ENCODE data around the gene ESRP2.
A peak's percentile ranks its signal among the peaks of the same experiment; 100 is the strongest.

Gene ESRP2

GRCh38 chr16:68234188-68235107 is 1.5 kb downstream of the ESRP2 start:
- Mint-ChIP-seq H3K4me3 (peak overlapping the region; percentile 23), H3K27ac (peak overlapping the region; percentile 92), H3K9me3 (no peaks in the 10 kb centered on the region)

DNA sequence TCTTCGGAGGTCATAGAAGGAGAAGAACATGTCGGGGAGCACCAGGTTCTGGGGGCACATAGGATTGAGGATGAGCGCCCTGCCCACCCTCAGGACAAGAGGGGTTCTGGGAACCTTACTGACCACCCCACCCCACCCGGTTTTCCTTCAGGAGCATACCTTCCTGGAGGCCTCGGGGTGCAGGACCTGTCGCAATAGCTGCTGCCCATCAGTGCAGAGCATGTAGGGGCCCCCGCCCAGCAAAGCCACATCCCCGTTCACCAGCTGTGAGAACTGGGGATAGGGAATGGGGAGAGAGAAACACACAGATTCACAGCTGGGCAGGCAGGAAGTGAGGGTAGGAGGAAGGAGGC is 2.1 kb downstream of the ESRP2 start:
- H3K9me3 Mint-ChIP-seq: no peaks in the 10 kb centered on the region

More at GRCh38 chr16:68234188-68235107, 1.5 kb downstream of the ESRP2 start:
- Mint-ChIP-seq H3K36me3 (no peaks in the 10 kb centered on the region), H3K27me3 (no peaks in the 10 kb centered on the region), H3K4me1 (peaks cover 36% of the 10 kb centered on the region)

DNA sequence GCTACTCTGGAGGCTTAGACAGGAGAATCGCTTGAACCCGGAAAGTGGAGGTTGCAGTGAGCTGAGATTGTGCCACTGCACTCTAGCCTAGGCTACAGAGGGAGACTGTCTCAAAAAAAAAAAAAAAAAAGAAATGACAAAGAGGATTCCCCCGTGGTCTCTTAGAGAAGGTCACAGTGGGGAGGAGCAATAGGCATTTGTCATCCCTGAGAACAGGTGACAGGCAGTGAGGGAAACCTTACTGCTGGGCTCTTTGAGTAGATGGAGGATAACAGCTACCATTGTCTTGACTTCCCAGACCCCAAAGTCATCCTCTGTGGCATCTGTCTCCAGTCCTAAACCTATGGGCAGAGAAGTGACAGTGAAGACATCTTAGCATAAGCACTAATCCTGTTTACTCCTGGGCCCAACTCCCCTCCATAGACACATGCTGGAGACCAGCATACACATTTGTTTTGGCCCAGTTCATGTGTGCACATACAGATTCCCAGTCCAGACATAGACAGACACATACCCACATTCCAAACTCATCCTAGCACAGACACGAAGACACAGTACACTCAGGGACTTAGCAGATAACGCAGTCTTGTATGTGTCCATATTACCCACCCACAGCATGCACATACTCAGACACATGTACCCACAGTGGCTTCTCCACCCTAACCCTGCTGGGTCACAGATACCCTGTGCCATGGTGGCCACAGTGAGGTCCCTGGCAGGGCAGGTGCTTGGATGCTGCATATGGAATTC is 2.7 kb downstream of the ESRP2 start:
- peaks cover 34% of the 10 kb centered on the region for H3K4me1 Mint-ChIP-seq
- H3K36me3 Mint-ChIP-seq: no peaks in the 10 kb centered on the region
- H3K4me3 Mint-ChIP-seq: no peak overlapping the region
- H3K27ac Mint-ChIP-seq: no peak overlapping the region
- no peaks in the 10 kb centered on the region for H3K27me3 Mint-ChIP-seq
- H3K9me3 Mint-ChIP-seq: no peaks in the 10 kb centered on the region

More for the DNA sequence above, 2.1 kb downstream of the ESRP2 start:
- Mint-ChIP-seq H3K27ac (no peak overlapping the region), H3K27me3 (no peaks in the 10 kb centered on the region), H3K4me3 (no peak overlapping the region), H3K36me3 (no peaks in the 10 kb centered on the region), H3K4me1 (peaks cover 38% of the 10 kb centered on the region)

GRCh38 chr16:68232335-68232734 is 3.6 kb downstream of the ESRP2 start:
- Mint-ChIP-seq H3K4me3 (no peak overlapping the region), H3K36me3 (no peaks in the 10 kb centered on the region), H3K4me1 (peaks cover 36% of the 10 kb centered on the region), H3K9me3 (no peaks in the 10 kb centered on the region), H3K27ac (no peak overlapping the region), H3K27me3 (no peaks in the 10 kb centered on the region)

DNA sequence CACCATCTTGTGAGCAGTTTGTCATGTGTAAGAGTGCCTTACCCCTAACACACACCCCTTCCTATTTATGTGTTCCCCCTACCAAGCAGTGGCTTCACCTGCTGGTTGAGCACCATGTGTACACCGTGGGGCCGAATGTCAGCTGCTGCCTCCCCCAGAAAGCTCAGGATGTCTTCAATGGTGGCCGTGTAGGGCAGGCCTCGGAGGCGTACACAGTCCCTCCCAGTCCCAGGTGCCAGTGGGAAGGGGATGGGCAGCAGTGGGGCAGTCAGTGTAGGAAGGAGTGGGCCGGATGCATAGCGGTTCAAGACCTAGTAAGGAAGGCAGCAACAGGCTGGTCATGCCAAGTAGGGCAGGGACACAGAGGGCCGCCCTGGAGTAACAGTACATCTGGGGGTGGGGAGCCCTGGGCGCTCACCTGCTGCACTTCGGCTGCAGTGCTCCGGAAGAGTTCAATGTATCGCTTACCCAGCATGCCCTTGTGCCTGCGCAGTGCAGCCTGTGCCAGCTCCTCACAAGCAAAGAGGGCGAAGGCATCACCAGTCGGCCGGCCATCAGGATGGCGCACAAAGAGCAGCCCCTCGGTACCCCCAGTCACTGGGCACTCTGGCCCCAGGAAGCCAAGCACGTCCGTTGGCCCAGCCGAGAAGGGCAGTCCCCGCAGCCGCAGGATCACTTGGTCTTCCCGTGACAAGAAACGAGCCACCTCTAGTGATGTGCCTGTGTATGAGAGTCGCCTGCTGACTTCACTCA is 4.4 kb downstream of the ESRP2 start:
- peaks cover 36% of the 10 kb centered on the region for H3K4me1 Mint-ChIP-seq

GRCh38 chr16:68230956-68231355 is 5.0 kb downstream of the ESRP2 start:
- Mint-ChIP-seq H3K9me3 (no peaks in the 10 kb centered on the region), H3K36me3 (no peaks in the 10 kb centered on the region), H3K27ac (no peak overlapping the region), H3K4me3 (no peak overlapping the region), H3K27me3 (no peaks in the 10 kb centered on the region), H3K4me1 (peaks cover 35% of the 10 kb centered on the region)

More for the DNA sequence above, 4.4 kb downstream of the ESRP2 start:
- Mint-ChIP-seq H3K36me3 (no peaks in the 10 kb centered on the region), H3K27me3 (no peaks in the 10 kb centered on the region), H3K9me3 (no peaks in the 10 kb centered on the region), H3K27ac (peak overlapping the region; percentile 35), H3K4me3 (no peak overlapping the region)

- no peaks in the 10 kb centered on the region for H3K27me3 Mint-ChIP-seq
- H3K36me3 Mint-ChIP-seq: peaks cover 1% of the 10 kb centered on the region
Measured at GRCh38 chr16:68230176-68230571, 5.8 kb downstream of the ESRP2 start.

GRCh38 chr16:68229431-68230175 is 6.3 kb downstream of the ESRP2 start:
- Mint-ChIP-seq H3K27ac (peak overlapping the region; percentile 59), H3K4me3 (peak overlapping the region; percentile 33), H3K4me1 (peaks cover 41% of the 10 kb centered on the region), H3K36me3 (peaks cover 2% of the 10 kb centered on the region), H3K27me3 (no peaks in the 10 kb centered on the region), H3K9me3 (no peaks in the 10 kb centered on the region)

More at GRCh38 chr16:68230176-68230571, 5.8 kb downstream of the ESRP2 start:
- Mint-ChIP-seq H3K9me3 (no peaks in the 10 kb centered on the region), H3K4me3 (no peak overlapping the region), H3K4me1 (peaks cover 42% of the 10 kb centered on the region), H3K27ac (no peak overlapping the region)

DNA sequence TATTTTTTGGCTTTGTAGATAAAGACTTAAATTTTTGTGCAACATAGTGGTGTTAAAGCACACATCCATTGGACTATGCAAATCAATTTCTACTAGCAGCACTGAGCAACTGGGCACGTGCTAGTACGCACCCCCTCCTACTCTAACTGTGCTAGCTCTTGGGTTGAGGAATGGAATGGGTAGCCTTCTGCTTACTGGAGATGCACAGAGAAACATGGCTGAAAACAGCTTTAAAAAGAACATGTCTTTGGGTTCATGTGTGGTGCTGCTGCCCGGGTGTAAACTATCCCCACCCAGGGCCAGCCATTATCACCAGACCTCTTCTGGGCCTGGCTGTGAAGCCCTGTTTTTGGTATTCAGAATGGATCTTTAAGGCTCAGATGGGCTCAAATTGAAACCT is 7.3 kb downstream of the ESRP2 start:
- Mint-ChIP-seq H3K36me3 (peaks cover 2% of the 10 kb centered on the region), H3K27ac (no peak overlapping the region), H3K4me3 (no peak overlapping the region), H3K4me1 (peaks cover 39% of the 10 kb centered on the region), H3K27me3 (no peaks in the 10 kb centered on the region), H3K9me3 (no peaks in the 10 kb centered on the region)

DNA sequence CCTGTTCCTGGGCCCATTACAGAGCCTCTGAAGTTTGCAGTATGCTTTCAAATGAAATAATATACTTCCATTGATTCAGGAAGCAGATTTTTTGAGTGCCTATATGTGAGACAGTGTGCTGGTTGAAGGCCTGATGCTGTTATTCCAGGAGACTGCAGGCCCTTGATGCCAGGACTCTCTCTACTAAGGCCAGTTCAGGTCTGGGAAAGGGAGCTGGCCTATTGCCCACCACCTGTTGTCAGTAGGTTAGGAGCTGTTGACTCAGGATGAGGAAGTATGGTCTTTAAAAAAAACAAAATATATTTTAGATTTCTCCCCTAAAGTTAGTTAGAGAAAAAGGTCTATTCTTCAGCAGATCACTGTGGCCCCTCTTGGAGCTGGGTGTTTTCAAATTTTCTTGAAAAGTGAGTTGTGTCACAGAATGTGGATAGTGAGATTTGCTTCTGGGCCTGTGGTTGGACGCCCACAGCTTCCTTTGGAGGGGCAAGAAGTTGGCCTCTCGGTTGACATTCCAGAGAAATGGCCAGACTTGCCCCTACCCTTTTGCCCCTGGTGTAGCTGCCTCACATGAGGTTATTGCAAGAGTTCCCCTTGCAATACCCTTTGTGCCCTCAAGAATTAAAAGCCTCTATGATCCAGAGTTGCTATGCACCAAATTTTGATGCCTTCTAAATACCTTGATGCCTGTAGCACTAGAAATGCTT is 7.9 kb downstream of the ESRP2 start:
- Mint-ChIP-seq H3K4me1 (peaks cover 35% of the 10 kb centered on the region), H3K36me3 (peaks cover 2% of the 10 kb centered on the region), H3K9me3 (no peaks in the 10 kb centered on the region), H3K27me3 (no peaks in the 10 kb centered on the region), H3K27ac (peak overlapping the region; percentile 77), H3K4me3 (no peak overlapping the region)

DNA sequence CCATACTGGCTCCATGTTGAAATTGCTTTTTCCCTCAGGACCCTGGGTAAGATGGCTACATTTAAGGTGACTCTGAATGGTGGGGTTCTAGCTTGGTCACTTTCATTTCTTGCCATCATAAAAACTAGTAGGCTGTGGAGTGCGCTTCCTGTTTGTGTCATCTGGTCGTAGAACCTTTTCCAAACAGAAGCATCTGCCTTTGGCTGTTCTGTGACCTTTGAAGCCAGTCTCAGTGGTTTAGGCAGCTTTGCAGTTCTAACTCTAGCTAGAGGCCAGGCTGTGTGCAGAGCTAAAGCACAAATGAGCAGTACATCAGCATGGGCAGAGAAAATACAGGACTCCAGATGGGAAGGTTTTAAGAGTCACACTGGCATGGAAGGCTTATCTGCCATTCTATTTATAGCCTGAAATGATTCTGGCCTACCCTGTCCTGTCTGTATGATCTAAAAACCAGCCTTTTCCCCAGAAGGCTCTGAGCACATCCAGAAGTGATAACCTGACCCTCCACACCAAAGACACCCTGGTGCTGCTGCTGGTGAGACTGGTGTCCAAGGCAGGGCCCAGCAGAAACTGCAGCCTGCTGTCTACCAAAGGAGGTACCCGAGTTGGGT is 8.6 kb downstream of the ESRP2 start:
- no peaks in the 10 kb centered on the region for H3K27me3 Mint-ChIP-seq
- H3K4me3 Mint-ChIP-seq: no peak overlapping the region
- H3K36me3 Mint-ChIP-seq: peaks cover 2% of the 10 kb centered on the region
- H3K4me1 Mint-ChIP-seq: peaks cover 35% of the 10 kb centered on the region
- peak overlapping the region; percentile 77 for H3K27ac Mint-ChIP-seq
- no peaks in the 10 kb centered on the region for H3K9me3 Mint-ChIP-seq

DNA sequence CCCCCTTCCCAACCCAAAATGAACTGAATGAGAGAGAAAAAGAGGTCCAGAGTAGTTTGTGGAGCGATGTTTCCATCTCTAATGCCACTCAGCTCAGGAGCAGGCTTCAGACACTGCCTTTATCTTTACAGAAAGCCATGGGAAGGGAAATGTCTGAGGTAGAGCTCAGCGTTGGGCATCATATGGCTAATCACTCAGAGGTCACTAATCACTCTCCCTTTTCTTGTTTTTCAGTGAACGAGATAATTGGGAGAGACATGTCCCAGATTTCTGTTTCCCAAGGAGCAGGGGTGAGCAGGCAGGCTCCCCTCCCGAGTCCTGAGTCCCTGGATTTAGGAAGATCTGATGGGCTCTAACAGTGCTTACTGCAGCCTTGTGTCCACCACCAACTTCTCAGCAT is 9.8 kb downstream of the ESRP2 start:
- peaks cover 2% of the 10 kb centered on the region for H3K36me3 Mint-ChIP-seq
- H3K4me1 Mint-ChIP-seq: peaks cover 35% of the 10 kb centered on the region
- no peak overlapping the region for H3K4me3 Mint-ChIP-seq
- no peaks in the 10 kb centered on the region for H3K9me3 Mint-ChIP-seq
- H3K27ac Mint-ChIP-seq: peak overlapping the region; percentile 73
- H3K27me3 Mint-ChIP-seq: no peaks in the 10 kb centered on the region

GRCh38 chr16:68223072-68223471 is 12.9 kb downstream of the ESRP2 start:
- Mint-ChIP-seq H3K36me3 (peaks cover 2% of the 10 kb centered on the region), H3K27ac (peak overlapping the region; percentile 30)

GRCh38 chr16:68219725-68220351 is 16.1 kb downstream of the ESRP2 start:
- Mint-ChIP-seq H3K4me3 (no peak overlapping the region), H3K36me3 (peaks cover 2% of the 10 kb centered on the region), H3K27ac (no peak overlapping the region), H3K9me3 (no peaks in the 10 kb centered on the region), H3K27me3 (no peaks in the 10 kb centered on the region), H3K4me1 (peaks cover 13% of the 10 kb centered on the region)

More at GRCh38 chr16:68223072-68223471, 12.9 kb downstream of the ESRP2 start:
- Mint-ChIP-seq H3K4me1 (peaks cover 27% of the 10 kb centered on the region), H3K27me3 (no peaks in the 10 kb centered on the region), H3K4me3 (no peak overlapping the region), H3K9me3 (no peaks in the 10 kb centered on the region)
